H9 (cell line): ENCODE measurements around the gene WRAP73. TPM values are rescaled to one million over a fixed set of nuclear protein-coding genes. Genes with fewer than 3 reads are reported as not detected.
A peak's percentile ranks its signal among the peaks of the same experiment; 100 is the strongest.

ENCODE experiments used
- DNase-seq: peaks from one replicate; pipeline ENCODE4 v3.0.0-alpha.2; 2017
- H2AFZ ChIP-seq: one replicate; pipeline ENCODE4 v1.6.1; 2013; ENCODE audit warnings: mild to moderate bottlenecking, low read length, control low read depth, moderate library complexity
- H2AK5ac ChIP-seq: 2 replicates; pipeline ENCODE4 v1.6.1; 2013; ENCODE audit warnings: low read length, control low read depth, mixed read lengths; ENCODE audit not compliant: insufficient read length
- H2BK120ac ChIP-seq: one replicate; pipeline ENCODE4 v1.6.1; 2013; ENCODE audit warnings: low read depth, mild to moderate bottlenecking, low read length, control low read depth, inconsistent platforms; ENCODE audit not compliant: poor library complexity, severe bottlenecking
- H2BK12ac ChIP-seq: 2 replicates; pipeline ENCODE4 v1.6.1; 2013; ENCODE audit warnings: low read length, control low read depth, mixed read lengths, low read depth; ENCODE audit not compliant: insufficient read length
- H2BK15ac ChIP-seq: 2 replicates; pipeline ENCODE4 v1.6.1; 2013; ENCODE audit warnings: low read depth, low read length, control low read depth
- H2BK20ac ChIP-seq: one replicate; pipeline ENCODE4 v1.6.1; 2013; ENCODE audit warnings: low read depth, mild to moderate bottlenecking, low read length, control low read depth, inconsistent platforms; ENCODE audit not compliant: poor library complexity, severe bottlenecking
- H2BK5ac ChIP-seq: 2 replicates; pipeline ENCODE4 v1.6.1; 2013; ENCODE audit warnings: low read length, control low read depth, mixed read lengths; ENCODE audit not compliant: insufficient read length
- H3K14ac ChIP-seq: 2 replicates; pipeline ENCODE4 v1.6.1; 2013; ENCODE audit warnings: low read length, control low read depth; ENCODE audit not compliant: insufficient read depth
- H3K18ac ChIP-seq: 2 replicates; pipeline ENCODE4 v1.6.1; 2013; ENCODE audit warnings: low read depth, mild to moderate bottlenecking, mixed read lengths, low read length, control low read depth; ENCODE audit not compliant: insufficient read length
- H3K23ac ChIP-seq: 2 replicates; pipeline ENCODE4 v1.6.1; 2013; ENCODE audit warnings: low read length, control low read depth, mixed read lengths, low read depth; ENCODE audit not compliant: insufficient read length
- H3K23me2 ChIP-seq: 2 replicates; pipeline ENCODE4 v1.6.1; 2013; ENCODE audit warnings: low read depth, mild to moderate bottlenecking, mixed read lengths, low read length, control low read depth; ENCODE audit not compliant: insufficient read length, poor library complexity, severe bottlenecking
- H3K27ac ChIP-seq: 2 replicates; pipeline ENCODE4 v1.5.1; 2013; ENCODE audit warnings: low read length, control low read depth, mixed read lengths, low read depth; ENCODE audit not compliant: insufficient read length
- H3K27me3 ChIP-seq: 2 replicates; pipeline ENCODE4 v1.6.1; 2013; ENCODE audit warnings: low read length, control low read depth, inconsistent platforms; ENCODE audit not compliant: insufficient read depth
- H3K4ac ChIP-seq: 2 replicates; pipeline ENCODE4 v1.6.1; 2013; ENCODE audit warnings: low read depth, mild to moderate bottlenecking, control low read depth, inconsistent platforms, low read length, moderate library complexity
- H3K4me1 ChIP-seq: 2 replicates; pipeline ENCODE4 v1.6.1; 2013; ENCODE audit warnings: low read length, control low read depth, inconsistent platforms; ENCODE audit not compliant: insufficient read depth
- H3K4me2 ChIP-seq: 2 replicates; pipeline ENCODE4 v1.6.1; 2013; ENCODE audit warnings: low read length, control low read depth, mixed read lengths; ENCODE audit not compliant: insufficient read length, insufficient read depth
- H3K56ac ChIP-seq: 2 replicates; pipeline ENCODE4 v1.6.1; 2013; ENCODE audit warnings: low read depth, mild to moderate bottlenecking, mixed read lengths, low read length, control low read depth; ENCODE audit not compliant: insufficient read length
- H3K79me1 ChIP-seq: 2 replicates; pipeline ENCODE4 v1.6.1; 2013; ENCODE audit warnings: low read depth, mild to moderate bottlenecking, moderate library complexity, low read length, control low read depth, inconsistent platforms; ENCODE audit not compliant: insufficient read depth, poor library complexity, severe bottlenecking
- H3K79me2 ChIP-seq: 2 replicates; pipeline ENCODE4 v1.6.1; 2013; ENCODE audit warnings: low read length, control low read depth, inconsistent platforms; ENCODE audit not compliant: insufficient read depth
- H3K9ac ChIP-seq: 2 replicates; pipeline ENCODE4 v1.6.1; 2013; ENCODE audit warnings: low read length, control low read depth, mixed read lengths; ENCODE audit not compliant: insufficient read length; ENCODE audit errors: extremely low read depth
- H3K9me3 ChIP-seq: one replicate; pipeline ENCODE4 v1.6.1; 2013; ENCODE audit warnings: low read depth, low read length, inconsistent platforms; ENCODE audit not compliant: control insufficient read depth
- H3T11ph ChIP-seq: one replicate; pipeline ENCODE4 v1.6.1; 2013; ENCODE audit warnings: mild to moderate bottlenecking, low read length, control low read depth, inconsistent platforms
- H4K20me1 ChIP-seq: one replicate; pipeline ENCODE4 v1.6.1; 2013; ENCODE audit not compliant: control insufficient read depth, insufficient read length, insufficient read depth
- H4K5ac ChIP-seq: 2 replicates; pipeline ENCODE4 v1.6.1; 2013; ENCODE audit warnings: low read depth, mild to moderate bottlenecking, mixed read lengths, low read length, control low read depth; ENCODE audit not compliant: insufficient read length
- H4K8ac ChIP-seq: replicated peaks from 2 replicates; pipeline ENCODE4 v1.6.1; 2013; ENCODE audit warnings: low read length, control low read depth, mixed read lengths, low read depth; ENCODE audit not compliant: insufficient read length
- H4K91ac ChIP-seq: 2 replicates; pipeline ENCODE4 v1.6.1; 2013; ENCODE audit warnings: low read depth, mild to moderate bottlenecking, moderate library complexity, mixed read lengths, low read length, control low read depth; ENCODE audit not compliant: insufficient read length
- H3K27ac Mint-ChIP-seq, 3 experiments: 2 replicates in 2 of 3; 3 replicates in 1 of 3; pipeline ENCODE4 v1.8.0; 2020 to 2021; ENCODE audit warnings: mixed read lengths in 3 of 3, mild to moderate bottlenecking in 1 of 3, moderate library complexity in 1 of 3
- H3K27me3 Mint-ChIP-seq: 2 replicates; pipeline ENCODE4 v1.8.0; 2021; ENCODE audit warnings: low read depth, mild to moderate bottlenecking, moderate library complexity, mixed read lengths
- H3K36me3 Mint-ChIP-seq, 3 experiments: 2 replicates in 2 of 3; 3 replicates in 1 of 3; pipeline ENCODE4 v1.8.0; 2020 to 2021; ENCODE audit warnings: low read depth in 3 of 3, mixed read lengths in 3 of 3; ENCODE audit not compliant: insufficient read depth in 1 of 3
- H3K4me1 Mint-ChIP-seq, 2 experiments: 2 replicates each; pipeline ENCODE4 v1.8.0; 2020; ENCODE audit warnings: mixed read lengths in 2 of 2
- H3K4me3 Mint-ChIP-seq, 2 experiments: 2 replicates in 1 of 2; 3 replicates in 1 of 2; pipeline ENCODE4 v1.8.0; 2020 to 2021; ENCODE audit warnings: mild to moderate bottlenecking in 2 of 2, mixed read lengths in 2 of 2, moderate library complexity in 1 of 2
- H3K9me3 Mint-ChIP-seq, 2 experiments: 2 replicates in 1 of 2; 3 replicates in 1 of 2; pipeline ENCODE4 v1.8.0; 2020; ENCODE audit warnings: mild to moderate bottlenecking in 2 of 2, mixed read lengths in 2 of 2, moderate library complexity in 1 of 2
- WGBS: extraction: QIAGEN DNeasy Blood & Tissue Kit; methylation state at CpG from one replicate; pipeline ENCODE4 v1.1.7; 2013; ENCODE audit warnings: missing lambda C conversion rate, low lambda C conversion rate, mixed read lengths; ENCODE audit not compliant: insufficient read length; ENCODE audit errors: extremely low coverage; 5-methylcytosine and 5-hydroxymethylcytosine counted together
- total RNA-seq: library from RNA; stranded (reverse); gene quantifications from 2 replicates; pipeline ENCODE4 v1.2.1, GENCODE V29; 2021
- TF ChIP-seq, protein P1 (sequence below): fragments of 200-600 bp; sonication (generic); conservative IDR thresholded peaks from 3 replicates; pipeline ENCODE4 v1.8.0; 2021; ENCODE audit warnings: antibody characterized with exemption, mild to moderate bottlenecking

Gene WRAP73
- total RNA-seq, 1 experiment from 2014 or later = 28.4 TPM

DNA sequence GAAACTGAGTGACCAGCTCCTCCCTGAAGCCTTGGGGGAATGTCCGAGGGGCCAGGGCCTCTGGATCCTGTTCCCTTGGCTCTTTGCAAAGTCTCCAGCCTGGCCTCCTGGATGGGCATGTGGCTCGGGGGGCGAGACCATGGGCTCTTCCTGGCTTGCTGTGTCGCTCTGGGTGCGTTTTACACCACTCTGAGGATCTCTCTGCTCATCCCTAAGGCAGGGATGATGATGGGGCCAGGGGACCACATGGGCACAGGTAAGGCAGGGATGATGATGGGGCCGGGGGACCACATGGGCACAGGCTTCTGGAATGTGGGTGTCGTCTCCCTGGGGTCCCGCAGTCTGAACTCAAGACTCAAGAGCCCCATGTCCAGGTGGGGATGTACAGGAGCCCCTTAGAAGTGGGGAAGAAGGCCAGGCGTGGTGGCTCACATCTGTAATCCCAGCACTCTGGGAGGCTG is 20.1 kb upstream of the WRAP73 start:
- Histone ChIP-seq H3K56ac (no peak overlapping the region), H2BK120ac (no peak overlapping the region), H3K27me3 (no peaks in the 10 kb centered on the region), H3K9ac (no peak overlapping the region), H4K8ac (no peak overlapping the region), H3K4me2 (no peak overlapping the region), H3K4ac (no peak overlapping the region), H3K27ac (no peak overlapping the region), H2BK5ac (no peak overlapping the region), H3K79me1 (no peaks in the 10 kb centered on the region), H3K79me2 (no peaks in the 10 kb centered on the region), H2BK20ac (no peak overlapping the region), H4K20me1 (no peaks in the 10 kb centered on the region), H3K14ac (no peak overlapping the region), H3K18ac (no peak overlapping the region), H4K5ac (no peak overlapping the region), H2AK5ac (no peak overlapping the region), H4K91ac (no peak overlapping the region), H2BK12ac (no peak overlapping the region), H3T11ph (no peak overlapping the region), H3K23ac (no peak overlapping the region), H3K23me2 (no peaks in the 10 kb centered on the region), H3K4me1 (no peaks in the 10 kb centered on the region), H2AFZ (no peak overlapping the region), H3K9me3 (no peaks in the 10 kb centered on the region), H2BK15ac (no peak overlapping the region)
- H3K4me1 Mint-ChIP-seq = peaks cover 24 to 44% of the 10 kb centered on the region in 2 experiments
- peak; percentile 19 for DNase-seq
- no peak overlapping the region for H3K4me3 Mint-ChIP-seq
- H3K9me3 Mint-ChIP-seq = no peaks in the 10 kb centered on the region
- no peak overlapping the region for H3K27ac Mint-ChIP-seq
- no peaks in the 10 kb centered on the region; a peak in 1 of 7 replicates for H3K36me3 Mint-ChIP-seq
- TF ChIP-seq, protein P1, sequence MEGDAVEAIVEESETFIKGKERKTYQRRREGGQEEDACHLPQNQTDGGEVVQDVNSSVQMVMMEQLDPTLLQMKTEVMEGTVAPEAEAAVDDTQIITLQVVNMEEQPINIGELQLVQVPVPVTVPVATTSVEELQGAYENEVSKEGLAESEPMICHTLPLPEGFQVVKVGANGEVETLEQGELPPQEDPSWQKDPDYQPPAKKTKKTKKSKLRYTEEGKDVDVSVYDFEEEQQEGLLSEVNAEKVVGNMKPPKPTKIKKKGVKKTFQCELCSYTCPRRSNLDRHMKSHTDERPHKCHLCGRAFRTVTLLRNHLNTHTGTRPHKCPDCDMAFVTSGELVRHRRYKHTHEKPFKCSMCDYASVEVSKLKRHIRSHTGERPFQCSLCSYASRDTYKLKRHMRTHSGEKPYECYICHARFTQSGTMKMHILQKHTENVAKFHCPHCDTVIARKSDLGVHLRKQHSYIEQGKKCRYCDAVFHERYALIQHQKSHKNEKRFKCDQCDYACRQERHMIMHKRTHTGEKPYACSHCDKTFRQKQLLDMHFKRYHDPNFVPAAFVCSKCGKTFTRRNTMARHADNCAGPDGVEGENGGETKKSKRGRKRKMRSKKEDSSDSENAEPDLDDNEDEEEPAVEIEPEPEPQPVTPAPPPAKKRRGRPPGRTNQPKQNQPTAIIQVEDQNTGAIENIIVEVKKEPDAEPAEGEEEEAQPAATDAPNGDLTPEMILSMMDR = no peak
- H3K27me3 Mint-ChIP-seq = peaks cover 43% of the 10 kb centered on the region
- no CpG with 5 or more reads among the region's 9 CpGs for WGBS
